ENCODE measurements around the gene PERP. TPM values are rescaled to one million over a fixed set of nuclear protein-coding genes. Genes with fewer than 3 reads are reported as not detected.

PERP gene
- total RNA-seq, 6 experiments from 2014 or later = 40.6 to 53.4 (median 47.9) TPM

DNA sequence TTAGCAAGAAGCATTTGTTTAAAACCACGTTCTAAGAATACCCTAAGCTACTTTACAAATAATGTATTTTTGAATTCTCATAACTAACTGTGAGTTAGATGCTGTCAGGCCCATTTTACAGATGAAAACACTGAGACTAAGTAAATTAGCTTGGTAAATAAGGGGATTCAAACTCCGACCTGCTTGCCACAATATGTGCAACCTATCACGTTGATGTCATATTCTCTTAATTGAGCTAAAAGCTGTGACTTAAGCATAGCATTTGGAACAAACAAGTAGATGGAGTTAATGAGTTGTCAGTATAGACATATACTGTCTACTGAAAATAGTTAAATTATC, 9.4 kb upstream of the PERP start:
- Mint-ChIP-seq H3K4me3 (no peak overlapping the region), H3K27ac (no peak overlapping the region), H3K4me1 (ENCODE audit: low read depth) (no peaks in the 10 kb centered on the region), H3K27me3 (ENCODE audit: insufficient read depth) (peaks cover 23% of the 10 kb centered on the region), H3K36me3 (ENCODE audit: low read depth) (no peaks in the 10 kb centered on the region), H3K9me3 (no peaks in the 10 kb centered on the region)
- no peak for TF ChIP-seq CTCF (IDR thresholded peaks at IDR 0.05)
- DNase-seq = no peak

- Mint-ChIP-seq H3K27ac (no peak overlapping the region), H3K4me1 (ENCODE audit: low read depth) (no peaks in the 10 kb centered on the region), H3K27me3 (ENCODE audit: insufficient read depth) (peaks cover 21% of the 10 kb centered on the region), H3K36me3 (ENCODE audit: low read depth) (no peaks in the 10 kb centered on the region), H3K4me3 (no peak overlapping the region), H3K9me3 (no peaks in the 10 kb centered on the region)
- peak; percentile 91 for TF ChIP-seq CTCF (IDR thresholded peaks at IDR 0.05)
- DNase-seq = peak; percentile 70
Measured at GRCh38 chr6:138115877-138116660, 8.8 kb upstream of the PERP start.

GRCh38 chr6:138115201-138115600, 8.0 kb upstream of the PERP start:
- no peaks in the 10 kb centered on the region for H3K9me3 Mint-ChIP-seq
- no peak for TF ChIP-seq CTCF (IDR thresholded peaks at IDR 0.05)
- no peak for DNase-seq
- peaks cover 18% of the 10 kb centered on the region for H3K27me3 Mint-ChIP-seq (ENCODE audit: insufficient read depth)
- no peaks in the 10 kb centered on the region for H3K4me1 Mint-ChIP-seq (ENCODE audit: low read depth)
- no peak overlapping the region for H3K4me3 Mint-ChIP-seq
- no peaks in the 10 kb centered on the region for H3K36me3 Mint-ChIP-seq (ENCODE audit: low read depth)
- H3K27ac Mint-ChIP-seq = no peak overlapping the region

- H3K4me1 Mint-ChIP-seq (ENCODE audit: low read depth) = peaks cover 5% of the 10 kb centered on the region; the same call in 1 of the 2 replicates
- H3K9me3 Mint-ChIP-seq = no peaks in the 10 kb centered on the region
- H3K4me3 Mint-ChIP-seq = no peak overlapping the region
- H3K27ac Mint-ChIP-seq = no peak overlapping the region
- DNase-seq = no peak
- no peaks in the 10 kb centered on the region for H3K36me3 Mint-ChIP-seq (ENCODE audit: low read depth)
- peaks cover 15% of the 10 kb centered on the region for H3K27me3 Mint-ChIP-seq (ENCODE audit: insufficient read depth)
- TF ChIP-seq CTCF (IDR thresholded peaks at IDR 0.05) = no peak
Measured at GRCh38 chr6:138113588-138114210, 6.5 kb upstream of the PERP start.

DNA sequence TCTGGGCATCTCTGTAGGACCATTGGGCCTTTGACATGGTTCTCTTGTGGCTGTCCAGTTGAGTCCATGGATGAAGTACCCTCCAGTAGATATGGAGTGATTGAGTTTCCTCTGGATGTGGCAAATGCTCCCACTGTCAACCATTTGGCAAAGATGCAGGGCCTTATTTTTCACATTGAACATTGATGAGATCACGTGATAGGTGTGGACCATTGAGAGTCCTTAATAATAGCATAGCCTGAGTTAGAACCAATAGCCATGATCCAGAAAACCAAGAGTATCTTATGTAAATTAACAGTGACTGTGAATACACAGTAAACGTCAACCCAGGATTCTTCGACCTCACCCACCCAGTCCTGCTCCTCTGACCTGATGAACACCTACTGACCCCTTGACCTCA, 3.0 kb upstream of the PERP start:
- no peaks in the 10 kb centered on the region for H3K36me3 Mint-ChIP-seq (ENCODE audit: low read depth)
- H3K9me3 Mint-ChIP-seq = no peaks in the 10 kb centered on the region
- H3K27me3 Mint-ChIP-seq (ENCODE audit: insufficient read depth) = peaks cover 15% of the 10 kb centered on the region
- TF ChIP-seq CTCF (IDR thresholded peaks at IDR 0.05) = no peak
- peaks cover 27% of the 10 kb centered on the region for H3K4me1 Mint-ChIP-seq (ENCODE audit: low read depth)
- no peak overlapping the region for H3K27ac Mint-ChIP-seq
- DNase-seq = no peak
- no peak overlapping the region for H3K4me3 Mint-ChIP-seq

Measured in HFFc6 (cell line).